Activated CD4-positive, alpha-beta T cell treated with anti-CD3 and anti-CD28 coated beads, Interleukin-2, amount 10 ng/mL, durations not matched to agents 24 days and 14 days (primary cell): ENCODE results near the gene ANKRD31. TPM values are rescaled to one million over a fixed set of nuclear protein-coding genes. Genes with fewer than 3 reads are reported as not detected.
"Not testable (repeated sequence)": the region's sequence is repeated elsewhere in the genome, so short reads cannot be mapped to it uniquely, and the experiment has no call there.

Experiments used
- DNase-seq: peaks from one replicate; pipeline ENCODE4 v3.0.0; 2022
- H3K27ac Mint-ChIP-seq: one replicate; pipeline ENCODE4 v1.8.0; 2022; ENCODE audit warnings: mild to moderate bottlenecking, mixed read lengths
- H3K27me3 Mint-ChIP-seq: one replicate; pipeline ENCODE4 v1.8.0; 2022; ENCODE audit warnings: mixed read lengths
- H3K36me3 Mint-ChIP-seq: one replicate; pipeline ENCODE4 v1.8.0; 2022; ENCODE audit warnings: low read depth, mild to moderate bottlenecking, mixed read lengths
- H3K4me1 Mint-ChIP-seq: one replicate; pipeline ENCODE4 v1.8.0; 2021; ENCODE audit warnings: mixed read lengths
- H3K4me3 Mint-ChIP-seq: one replicate; pipeline ENCODE4 v1.8.0; 2022; ENCODE audit warnings: mild to moderate bottlenecking, moderate library complexity, mixed read lengths
- H3K9me3 Mint-ChIP-seq: one replicate; pipeline ENCODE4 v1.8.0; 2021; ENCODE audit warnings: mixed read lengths
- intact Hi-C: fragments of 100-400 bp; cut with micrococcal nuclease; formaldehyde crosslinking; loops from one replicate; pipeline ENCODE4 v1.15.1; 2023
- total RNA-seq: library from RNA; stranded (reverse); gene quantifications from 2 replicates; pipeline ENCODE4 v1.2.3, GENCODE V29; 2022

The ANKRD31 gene
- total RNA-seq, 1 donor from 2014 or later = 0.47 TPM

DNA sequence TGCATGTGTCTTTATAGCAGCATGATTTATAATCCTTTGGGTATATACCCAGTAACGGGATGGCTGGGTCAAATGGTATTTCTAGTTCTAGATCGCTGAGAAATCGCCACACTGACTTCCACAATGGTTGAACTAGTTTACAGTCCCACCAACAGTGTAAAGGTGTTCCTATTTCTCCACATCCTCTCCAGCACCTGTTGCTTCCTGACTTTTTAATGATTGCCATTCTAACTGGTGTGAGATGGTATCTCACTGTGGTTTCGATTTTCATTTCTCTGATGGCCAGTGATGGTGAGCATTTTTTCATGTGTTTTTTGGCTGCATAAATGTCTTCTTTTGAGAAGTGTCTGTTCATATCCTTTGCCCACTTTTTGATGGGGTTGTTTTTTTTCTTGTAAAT lies 13.8 kb upstream of the ANKRD31 start:
- DNase-seq, H3K4me3 Mint-ChIP-seq, intact Hi-C loops, H3K4me1 Mint-ChIP-seq, H3K27ac Mint-ChIP-seq, H3K36me3 Mint-ChIP-seq, H3K27me3 Mint-ChIP-seq: not testable (repeated sequence)
- H3K9me3 Mint-ChIP-seq = peaks cover 10% of the 10 kb centered on the region

- H3K36me3 Mint-ChIP-seq = no peaks in the 10 kb centered on the region
- intact Hi-C loops = no loop called here
- DNase-seq = no peak
Measured at GRCh38 chr5:75245023-75245422, 8.3 kb upstream of the ANKRD31 start.

GRCh38 chr5:75243510-75243909 lies 6.8 kb upstream of the ANKRD31 start:
- no peak for DNase-seq

More at GRCh38 chr5:75245023-75245422, 8.3 kb upstream of the ANKRD31 start:
- Mint-ChIP-seq H3K27ac (no peak overlapping the region), H3K27me3 (peaks cover 13% of the 10 kb centered on the region), H3K4me1 (no peaks in the 10 kb centered on the region), H3K4me3 (no peak overlapping the region), H3K9me3 (peaks cover 6% of the 10 kb centered on the region)

DNA sequence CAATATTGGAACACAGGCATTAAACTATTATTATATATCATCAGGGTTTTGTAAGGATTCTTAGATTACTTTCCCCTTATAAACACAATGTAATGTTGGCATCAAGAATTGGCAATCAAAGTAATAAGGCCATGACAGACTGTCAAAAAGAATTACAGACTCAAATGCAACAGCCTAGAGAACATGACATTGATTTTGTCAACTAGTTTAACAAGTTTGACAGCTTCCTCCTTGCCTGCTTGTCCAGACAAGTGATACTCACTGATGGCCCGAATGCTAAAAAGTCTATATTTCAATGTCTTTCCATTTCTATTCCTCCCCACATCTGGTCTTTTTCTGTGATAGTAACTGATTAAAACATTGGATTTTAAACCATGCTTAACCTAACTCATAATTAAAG lies 6.4 kb upstream of the ANKRD31 start:
- no peak overlapping the region for H3K4me3 Mint-ChIP-seq
- no peaks in the 10 kb centered on the region for H3K36me3 Mint-ChIP-seq
- H3K4me1 Mint-ChIP-seq = no peaks in the 10 kb centered on the region
- no peak overlapping the region for H3K27ac Mint-ChIP-seq
- no peaks in the 10 kb centered on the region for H3K9me3 Mint-ChIP-seq
- intact Hi-C loops = no loop called here
- DNase-seq = no peak
- H3K27me3 Mint-ChIP-seq = peaks cover 7% of the 10 kb centered on the region

More at GRCh38 chr5:75243510-75243909, 6.8 kb upstream of the ANKRD31 start:
- H3K4me1 Mint-ChIP-seq = no peaks in the 10 kb centered on the region
- H3K9me3 Mint-ChIP-seq = no peaks in the 10 kb centered on the region
- H3K36me3 Mint-ChIP-seq = no peaks in the 10 kb centered on the region
- intact Hi-C loops = no loop called here
- no peak overlapping the region for H3K27ac Mint-ChIP-seq
- peaks cover 7% of the 10 kb centered on the region for H3K27me3 Mint-ChIP-seq
- no peak overlapping the region for H3K4me3 Mint-ChIP-seq

- DNase-seq = no peak
- Mint-ChIP-seq H3K27ac (no peak overlapping the region), H3K27me3 (peaks cover 7% of the 10 kb centered on the region), H3K4me1 (peaks cover 2% of the 10 kb centered on the region), H3K9me3 (no peaks in the 10 kb centered on the region), H3K4me3 (no peak overlapping the region), H3K36me3 (no peaks in the 10 kb centered on the region)
- intact Hi-C loops = no loop called here
Measured at GRCh38 chr5:75242067-75242466, 5.4 kb upstream of the ANKRD31 start.

GRCh38 chr5:75239681-75240080 lies 3.0 kb upstream of the ANKRD31 start:
- DNase-seq = no peak
- Mint-ChIP-seq H3K27me3 (peaks cover 3% of the 10 kb centered on the region), H3K4me1 (peaks cover 13% of the 10 kb centered on the region), H3K36me3 (no peaks in the 10 kb centered on the region), H3K27ac (no peak overlapping the region), H3K9me3 (no peaks in the 10 kb centered on the region), H3K4me3 (no peak overlapping the region)
- intact Hi-C loops = loop anchor here (5.0 to 10.0 kb wide), 2 partner anchors 328 to 1675 kb away; partner anchors contain the start of genes ANKRA2 and UTP15

DNA sequence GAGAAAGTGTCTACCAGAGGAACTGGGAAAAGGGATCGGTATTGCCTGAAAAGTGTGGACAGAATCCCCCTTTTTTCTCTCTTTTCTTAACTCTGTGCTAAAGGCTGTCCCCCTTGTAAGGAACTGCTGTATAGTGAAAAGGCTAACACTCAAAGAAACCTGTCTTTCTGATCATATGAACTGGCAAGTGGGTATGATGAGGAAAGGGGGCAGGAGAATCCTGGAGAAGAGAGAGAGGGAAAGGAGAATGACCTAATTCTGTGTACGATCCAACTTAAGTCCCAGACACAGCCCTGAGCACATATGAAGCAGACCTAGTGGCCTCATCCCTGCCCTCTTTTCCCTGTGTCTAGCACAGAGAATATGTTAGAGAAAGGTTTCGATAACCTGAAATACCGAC lies 967 bp downstream of the ANKRD31 start:
- intact Hi-C loops = loop anchor here (1.0 to 10.0 kb wide), 6 partner anchors 275 to 1671 kb away; partner anchors contain the start of genes ANKRA2, CERT1, POC5 and POLK
- H3K9me3 Mint-ChIP-seq = no peaks in the 10 kb centered on the region
- peaks cover 13% of the 10 kb centered on the region for H3K4me1 Mint-ChIP-seq
- no peaks in the 10 kb centered on the region for H3K27me3 Mint-ChIP-seq
- peak overlapping the region; percentile 96 for H3K4me3 Mint-ChIP-seq
- no peaks in the 10 kb centered on the region for H3K36me3 Mint-ChIP-seq
- no peak for DNase-seq
- peak overlapping the region; percentile 51 for H3K27ac Mint-ChIP-seq

- Mint-ChIP-seq H3K27ac (no peak overlapping the region), H3K4me1 (peaks cover 13% of the 10 kb centered on the region), H3K4me3 (no peak overlapping the region), H3K9me3 (no peaks in the 10 kb centered on the region), H3K27me3 (no peaks in the 10 kb centered on the region), H3K36me3 (no peaks in the 10 kb centered on the region)
- no peak for DNase-seq
- intact Hi-C loops = loop anchor here (10.0 kb wide), 1 partner anchor 1669 kb away; the partner anchor contains the start of genes ANKRA2 and UTP15
Measured at GRCh38 chr5:75234251-75234650, 2.4 kb downstream of the ANKRD31 start.

DNA sequence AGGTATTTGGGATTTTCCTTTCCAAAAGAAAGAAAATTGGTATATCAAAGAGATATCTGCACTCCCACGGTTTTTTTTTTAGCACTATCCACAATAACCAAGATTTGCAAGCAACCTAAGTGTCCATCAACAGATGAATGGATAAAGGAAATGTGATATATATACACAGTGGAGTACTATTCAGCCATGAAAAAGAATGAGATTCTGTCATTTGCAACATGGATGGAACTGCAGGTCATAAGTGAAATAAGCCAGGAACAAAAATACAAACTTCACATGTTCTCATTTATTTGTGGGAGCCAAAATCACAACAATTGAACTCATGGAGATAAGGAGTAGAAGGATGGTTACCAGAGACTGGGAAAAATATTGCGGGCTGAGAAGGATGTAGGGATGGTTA lies 9.8 kb downstream of the ANKRD31 start:
- H3K4me3 Mint-ChIP-seq = no peak overlapping the region
- no peaks in the 10 kb centered on the region for H3K27me3 Mint-ChIP-seq

DNA sequence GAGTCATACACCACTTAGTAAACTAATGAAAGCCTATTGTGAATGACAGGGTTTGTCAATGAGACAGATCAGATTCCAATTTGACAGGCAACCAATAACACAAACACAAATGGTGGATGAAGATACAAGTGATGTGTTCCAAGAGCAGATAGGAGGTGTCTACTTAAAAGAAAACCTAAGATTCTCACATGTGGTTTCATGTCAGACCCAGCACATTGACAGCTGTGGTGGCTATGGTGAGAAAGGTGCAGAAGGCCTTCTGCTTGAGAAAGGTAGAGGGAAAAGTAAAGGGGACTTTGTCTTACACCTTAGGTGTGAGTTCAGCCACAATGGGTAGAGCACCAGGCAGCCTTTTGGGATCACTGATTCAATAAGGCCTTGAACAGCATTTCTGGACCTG lies 11.2 kb downstream of the ANKRD31 start:
- intact Hi-C loops = no loop called here
- H3K9me3 Mint-ChIP-seq = peaks cover 6% of the 10 kb centered on the region
- DNase-seq = no peak
- no peak overlapping the region for H3K4me3 Mint-ChIP-seq
- H3K27me3 Mint-ChIP-seq = no peaks in the 10 kb centered on the region
- H3K27ac Mint-ChIP-seq = no peak overlapping the region
- H3K36me3 Mint-ChIP-seq = no peaks in the 10 kb centered on the region
- no peaks in the 10 kb centered on the region for H3K4me1 Mint-ChIP-seq

More for the DNA sequence above, 9.8 kb downstream of the ANKRD31 start:
- Mint-ChIP-seq H3K36me3 (no peaks in the 10 kb centered on the region), H3K4me1 (no peaks in the 10 kb centered on the region), H3K9me3 (peaks cover 6% of the 10 kb centered on the region), H3K27ac (no peak overlapping the region)
- intact Hi-C loops = no loop called here
- no peak for DNase-seq

DNA sequence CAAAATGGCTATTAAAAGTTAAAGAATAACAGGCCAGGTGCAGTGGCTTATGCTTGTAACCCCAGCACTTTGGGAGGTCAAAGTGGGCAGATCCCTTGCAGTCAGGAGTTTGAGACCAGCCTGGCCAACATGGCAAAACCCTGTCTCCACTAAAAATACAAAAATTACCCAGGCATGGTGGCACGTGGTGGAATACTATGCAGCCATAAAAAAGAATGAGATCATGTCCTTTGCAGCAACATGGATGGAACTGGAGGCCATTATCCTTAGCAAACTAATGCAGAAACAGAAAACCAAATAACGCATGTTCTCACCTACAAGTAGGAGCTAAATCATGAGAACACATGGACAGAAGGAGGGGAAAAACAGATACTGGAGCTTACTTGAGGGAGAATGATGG lies 15.9 kb downstream of the ANKRD31 start:
- intact Hi-C loops, H3K4me3 Mint-ChIP-seq, H3K36me3 Mint-ChIP-seq, H3K27me3 Mint-ChIP-seq, H3K4me1 Mint-ChIP-seq, DNase-seq, H3K27ac Mint-ChIP-seq: not testable (repeated sequence)
- peaks cover 25% of the 10 kb centered on the region for H3K9me3 Mint-ChIP-seq

GRCh38 chr5:75214928-75215327 lies 21.8 kb downstream of the ANKRD31 start:
- Mint-ChIP-seq H3K4me1 (no peaks in the 10 kb centered on the region), H3K27me3 (no peaks in the 10 kb centered on the region), H3K36me3 (peaks cover 2% of the 10 kb centered on the region), H3K9me3 (peaks cover 19% of the 10 kb centered on the region), H3K27ac (no peak overlapping the region), H3K4me3 (no peak overlapping the region)
- intact Hi-C loops = no loop called here
- no peak for DNase-seq

- no peak overlapping the region for H3K27ac Mint-ChIP-seq
- no peak for DNase-seq
- H3K4me3 Mint-ChIP-seq = no peak overlapping the region
- peaks cover 2% of the 10 kb centered on the region for H3K36me3 Mint-ChIP-seq
- H3K27me3 Mint-ChIP-seq = no peaks in the 10 kb centered on the region
- H3K9me3 Mint-ChIP-seq = peaks cover 19% of the 10 kb centered on the region
- no peaks in the 10 kb centered on the region for H3K4me1 Mint-ChIP-seq
- intact Hi-C loops = no loop called here
Measured at GRCh38 chr5:75214409-75214808, 22.3 kb downstream of the ANKRD31 start.

DNA sequence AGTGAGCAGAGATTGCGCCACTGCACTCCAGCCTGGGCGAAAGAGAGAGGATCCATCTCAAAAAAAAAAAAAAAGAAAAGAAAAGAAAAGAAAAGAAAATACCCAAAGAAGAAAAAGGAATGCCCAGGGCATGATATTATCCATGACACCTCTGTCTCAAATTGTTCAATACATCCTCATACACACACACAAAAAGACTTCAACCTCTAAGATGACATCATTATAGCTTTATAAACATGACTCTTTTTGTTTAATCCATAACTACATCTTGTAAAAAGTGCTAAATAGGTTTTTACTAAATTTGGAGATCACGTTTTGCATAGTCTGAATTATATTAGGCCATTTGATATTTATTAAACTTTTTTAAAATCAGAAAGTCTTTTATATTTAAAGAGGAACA lies 33.1 kb downstream of the ANKRD31 start:
- intact Hi-C loops = no loop called here
- Mint-ChIP-seq H3K4me1 (no peaks in the 10 kb centered on the region), H3K27me3 (no peaks in the 10 kb centered on the region), H3K4me3 (no peak overlapping the region), H3K27ac (no peak overlapping the region), H3K36me3 (no peaks in the 10 kb centered on the region), H3K9me3 (no peaks in the 10 kb centered on the region)
- no peak for DNase-seq

DNA sequence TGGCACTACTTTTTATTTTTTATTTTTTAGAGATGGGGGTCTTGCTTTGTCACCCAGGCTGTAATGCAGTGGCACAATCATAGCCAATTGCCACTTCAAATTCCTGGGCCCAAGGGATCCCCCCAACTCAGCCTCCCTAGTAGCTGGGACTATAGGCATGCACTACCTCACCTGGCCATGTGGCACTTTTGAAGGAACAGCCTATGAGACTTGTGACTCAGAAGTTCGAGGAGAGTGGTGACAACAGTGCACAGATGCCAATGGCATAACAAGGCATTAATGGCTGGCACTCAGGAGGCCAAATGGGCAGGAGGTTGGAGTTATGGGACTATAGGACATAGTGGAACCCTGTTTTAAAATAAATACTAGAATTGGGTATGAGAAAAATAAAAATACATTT lies 33.7 kb downstream of the ANKRD31 start:
- H3K4me1 Mint-ChIP-seq = no peaks in the 10 kb centered on the region
- DNase-seq = no peak
- H3K36me3 Mint-ChIP-seq = no peaks in the 10 kb centered on the region
- no peaks in the 10 kb centered on the region for H3K27me3 Mint-ChIP-seq
- no peak overlapping the region for H3K4me3 Mint-ChIP-seq
- intact Hi-C loops = no loop called here
- H3K9me3 Mint-ChIP-seq = no peaks in the 10 kb centered on the region
- H3K27ac Mint-ChIP-seq = no peak overlapping the region
